Vagina (tissue), 2 donors: ENCODE results near the gene CNOT1.

Source experiments
- CTCF ChIP-seq, 3 experiments: fragments of 450-650 bp in 2 of 3; fragments of 200-600 bp in 1 of 3; sonication (generic) in 1 of 3; IDR thresholded peaks; one replicate each; pipeline ENCODE4 v1.5.1; 2017 to 2019; ENCODE audit warnings: antibody characterized with exemption in 3 of 3, mild to moderate bottlenecking in 2 of 3, moderate library complexity in 2 of 3
- POLR2A ChIP-seq, 2 donors: fragments of 450-650 bp; IDR thresholded peaks; one replicate each; pipeline ENCODE4 v1.6.1; 2017; ENCODE audit warnings: antibody characterized with exemption in 2 of 2, mild to moderate bottlenecking in 2 of 2, moderate library complexity in 2 of 2
- POLR2AphosphoS5 ChIP-seq, 2 donors: sonication (generic); formaldehyde crosslinking; IDR thresholded peaks; one replicate each; pipeline ENCODE4 v1.9.0; 2017; ENCODE audit warnings: antibody characterized with exemption in 2 of 2, mild to moderate bottlenecking in 2 of 2, low read depth in 1 of 2; ENCODE audit not compliant: insufficient read depth in 1 of 2

DNA sequence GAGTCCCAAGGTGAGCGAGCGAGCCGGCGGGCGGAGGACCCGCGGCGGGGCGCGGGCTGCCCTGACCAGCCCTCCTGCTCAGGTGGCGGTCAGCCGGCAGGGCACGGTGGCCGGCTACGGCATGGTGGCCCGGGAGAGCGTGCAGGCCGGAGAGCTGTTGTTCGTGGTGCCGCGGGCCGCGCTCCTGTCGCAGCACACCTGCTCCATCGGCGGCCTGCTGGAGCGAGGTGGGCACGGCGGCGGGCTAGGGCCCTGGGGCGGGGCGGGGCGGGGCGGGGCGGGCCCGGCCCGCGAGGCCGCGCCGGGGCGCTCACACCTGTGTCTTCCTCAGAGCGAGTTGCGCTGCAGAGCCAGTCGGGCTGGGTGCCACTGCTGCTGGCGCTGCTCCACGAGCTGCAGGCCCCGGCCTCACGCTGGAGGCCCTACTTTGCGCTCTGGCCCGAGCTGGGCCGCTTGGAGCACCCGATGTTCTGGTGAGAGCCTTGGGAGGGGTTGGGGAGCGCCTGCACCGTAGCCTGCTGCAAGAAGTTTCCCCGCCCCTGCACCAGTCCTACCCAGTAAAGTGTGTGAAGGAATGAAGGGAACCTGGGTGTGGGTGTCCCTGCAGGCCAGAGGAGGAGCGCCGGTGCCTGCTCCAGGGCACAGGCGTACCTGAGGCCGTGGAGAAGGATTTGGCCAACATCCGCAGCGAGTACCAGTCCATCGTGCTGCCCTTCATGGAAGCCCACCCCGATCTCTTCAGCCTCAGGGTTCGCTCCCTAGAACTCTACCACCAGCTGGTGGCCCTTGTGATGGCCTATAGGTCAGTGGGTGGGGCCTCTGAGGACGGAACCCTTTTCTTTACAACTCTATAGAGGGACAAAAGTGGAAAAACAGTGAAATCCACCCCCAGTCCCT lies 113.5 kb downstream of the CNOT1 start:
- TF ChIP-seq POLR2AphosphoS5 (IDR thresholded peaks at IDR 0.05; ENCODE audit: insufficient read depth in 1 of 2, low read depth in 1 of 2) (no peak), CTCF (IDR thresholded peaks at IDR 0.05) (no peak), POLR2A (IDR thresholded peaks at IDR 0.05) (no peak)
